NB4 (cell line): Measurements from ENCODE around the gene CES2.

ENCODE experiments used
- MYC ChIP-seq: IDR thresholded peaks from 2 replicates; pipeline ENCODE4 v1.6.1; 2011; ENCODE audit warnings: low read depth, low read length
- POLR2A ChIP-seq: IDR thresholded peaks from 2 replicates; pipeline ENCODE4 v1.6.1; 2011; ENCODE audit warnings: mild to moderate bottlenecking; ENCODE audit not compliant: insufficient read length; ENCODE audit errors: extremely low read depth
- TF ChIP-seq, protein P1 (sequence below): IDR thresholded peaks from one replicate; pipeline ENCODE4 v1.5.1; 2012; ENCODE audit warnings: low read depth, low read length
- TF ChIP-seq, protein P2 (sequence below): IDR thresholded peaks from 2 replicates; pipeline ENCODE4 v1.6.1; 2011; ENCODE audit warnings: low read depth, low read length

DNA sequence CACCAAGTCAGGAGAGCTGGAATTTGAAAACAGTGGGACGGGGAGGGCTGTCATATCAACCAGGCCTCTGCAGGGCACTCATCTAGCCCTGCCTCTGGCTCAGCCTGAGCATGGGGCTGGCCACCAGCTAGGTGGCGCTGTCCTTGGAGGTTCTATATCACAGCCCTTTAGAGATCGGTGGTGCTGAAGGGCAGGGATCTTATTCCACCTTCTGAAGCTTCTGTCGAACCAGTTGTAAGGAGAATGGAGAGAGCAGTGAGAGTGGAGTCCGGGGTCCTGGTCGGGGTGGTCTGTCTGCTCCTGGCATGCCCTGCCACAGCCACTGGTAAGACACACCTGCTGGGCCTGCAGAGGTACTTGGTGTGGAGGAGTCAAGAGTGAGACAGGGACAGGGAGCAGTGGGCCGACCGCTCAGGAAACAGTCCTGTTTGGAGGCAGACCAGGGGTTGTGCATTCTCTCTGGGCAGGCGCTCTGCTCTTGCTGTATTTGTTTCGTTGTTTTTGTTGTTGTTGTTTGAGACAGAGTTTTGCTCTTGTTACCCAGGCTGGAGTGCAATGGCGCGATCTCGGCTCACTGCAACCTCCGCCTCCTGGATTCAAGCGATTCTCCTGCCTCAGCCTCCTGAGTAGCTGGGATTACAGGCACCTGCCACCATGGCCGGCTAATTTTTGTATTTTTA is 25.9 kb downstream of the CES2 start, which contains the start of gene CES3:
- TF ChIP-seq, protein P1, sequence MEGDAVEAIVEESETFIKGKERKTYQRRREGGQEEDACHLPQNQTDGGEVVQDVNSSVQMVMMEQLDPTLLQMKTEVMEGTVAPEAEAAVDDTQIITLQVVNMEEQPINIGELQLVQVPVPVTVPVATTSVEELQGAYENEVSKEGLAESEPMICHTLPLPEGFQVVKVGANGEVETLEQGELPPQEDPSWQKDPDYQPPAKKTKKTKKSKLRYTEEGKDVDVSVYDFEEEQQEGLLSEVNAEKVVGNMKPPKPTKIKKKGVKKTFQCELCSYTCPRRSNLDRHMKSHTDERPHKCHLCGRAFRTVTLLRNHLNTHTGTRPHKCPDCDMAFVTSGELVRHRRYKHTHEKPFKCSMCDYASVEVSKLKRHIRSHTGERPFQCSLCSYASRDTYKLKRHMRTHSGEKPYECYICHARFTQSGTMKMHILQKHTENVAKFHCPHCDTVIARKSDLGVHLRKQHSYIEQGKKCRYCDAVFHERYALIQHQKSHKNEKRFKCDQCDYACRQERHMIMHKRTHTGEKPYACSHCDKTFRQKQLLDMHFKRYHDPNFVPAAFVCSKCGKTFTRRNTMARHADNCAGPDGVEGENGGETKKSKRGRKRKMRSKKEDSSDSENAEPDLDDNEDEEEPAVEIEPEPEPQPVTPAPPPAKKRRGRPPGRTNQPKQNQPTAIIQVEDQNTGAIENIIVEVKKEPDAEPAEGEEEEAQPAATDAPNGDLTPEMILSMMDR = peak; percentile 95
- TF ChIP-seq POLR2A (no peak), MYC (peak; percentile 62)
- TF ChIP-seq, protein P2, sequence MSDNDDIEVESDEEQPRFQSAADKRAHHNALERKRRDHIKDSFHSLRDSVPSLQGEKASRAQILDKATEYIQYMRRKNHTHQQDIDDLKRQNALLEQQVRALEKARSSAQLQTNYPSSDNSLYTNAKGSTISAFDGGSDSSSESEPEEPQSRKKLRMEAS = peak; percentile 36; the same call in 1 of the 2 replicates
